ENCODE data around the gene ASF1B.

Gene ASF1B

DNA sequence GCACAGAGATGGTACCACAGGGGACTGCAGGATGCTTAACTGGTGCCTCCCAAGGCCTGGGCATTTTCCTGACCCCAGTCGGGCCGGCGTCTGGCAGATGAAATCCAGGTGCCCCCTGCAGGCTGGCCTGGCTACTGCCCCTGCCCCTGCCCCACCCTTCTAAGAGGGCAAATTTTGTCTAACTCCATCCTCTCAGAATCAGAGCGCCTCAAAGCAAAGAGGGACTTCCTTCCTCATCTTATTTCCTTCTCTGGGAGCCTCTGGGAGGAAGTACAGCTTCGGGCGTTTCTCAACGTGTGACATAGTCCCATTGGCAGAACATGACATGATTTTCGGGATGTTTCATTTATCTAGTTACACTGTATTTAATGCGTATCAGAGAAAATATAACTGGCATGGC, 21.5 kb downstream of the ASF1B start:
- Histone ChIP-seq H3K4me1 (peaks cover 66 to 79% (median 74%) of the 10 kb centered on the region in 10 experiments), H3K9me3 (replicated peaks in 1 of 11) (no peaks in the 10 kb centered on the region), H3K27me3 (no peaks in the 10 kb centered on the region), H4K20me1 (peaks cover 15 to 69% (median 47%) of the 10 kb centered on the region in 11 experiments; a peak in 20 of 22 replicates), H3K4me2 (peak overlapping the region; percentile 87 to 100 (median 98)), H3K27ac (peak overlapping the region in 10 of 11 experiments; percentile 26 to 93 (median 64); a peak in 19 of 22 replicates), H3K4me3 (peak overlapping the region in 7 of 10 experiments; percentile 19 to 97 (median 93); a peak in 10 of 20 replicates), H3K36me3 (peaks cover 0 to 26% (median 8%) of the 10 kb centered on the region in 11 experiments; a peak in 14 of 22 replicates), H3K9ac (peak overlapping the region in 10 of 11 experiments; percentile 29 to 96 (median 86); a peak in 15 of 22 replicates)
- no peak for TF ChIP-seq Cebpa-rat (IDR thresholded peaks at IDR 0.05)

DNA sequence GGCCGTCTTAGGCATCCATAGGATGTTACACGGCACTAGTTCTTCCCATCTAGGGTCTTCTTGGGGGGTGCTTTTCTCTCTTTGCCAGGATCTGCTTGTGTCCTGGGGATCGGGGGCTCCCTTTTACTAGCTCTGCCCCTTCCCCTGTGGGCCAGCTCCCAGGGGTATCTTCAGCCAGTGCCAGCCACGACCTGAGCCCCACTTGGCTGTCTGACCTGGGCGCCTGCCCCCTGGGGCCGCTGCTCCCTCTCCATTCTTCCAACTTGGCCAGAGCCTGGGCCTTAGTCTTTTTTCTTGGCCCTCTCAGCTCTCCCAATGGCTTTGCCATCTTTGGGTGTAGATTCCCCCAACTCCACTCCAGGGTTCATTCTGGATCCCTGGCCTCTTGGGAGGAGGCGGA, 21.9 kb downstream of the ASF1B start:
- Histone ChIP-seq H3K4me2 (peak overlapping the region; percentile 87 to 100 (median 98)), H3K9ac (peak overlapping the region in 9 of 11 experiments; percentile 3 to 61 (median 45); a peak in 11 of 22 replicates), H3K4me3 (peak overlapping the region in 3 of 10 experiments; percentile 13 to 92 (median 19); a peak in 3 of 20 replicates), H3K27ac (peak overlapping the region in 10 of 11 experiments; percentile 26 to 93 (median 61); a peak in 17 of 22 replicates), H3K9me3 (replicated peaks in 1 of 11) (no peaks in the 10 kb centered on the region), H4K20me1 (peaks cover 16 to 70% (median 50%) of the 10 kb centered on the region in 11 experiments; a peak in 20 of 22 replicates), H3K27me3 (no peaks in the 10 kb centered on the region), H3K4me1 (peaks cover 62 to 75% (median 70%) of the 10 kb centered on the region in 10 experiments), H3K36me3 (peaks cover 0 to 22% (median 6%) of the 10 kb centered on the region in 11 experiments; a peak in 10 of 22 replicates)
- TF ChIP-seq Cebpa-rat (IDR thresholded peaks at IDR 0.05) = no peak

DNA sequence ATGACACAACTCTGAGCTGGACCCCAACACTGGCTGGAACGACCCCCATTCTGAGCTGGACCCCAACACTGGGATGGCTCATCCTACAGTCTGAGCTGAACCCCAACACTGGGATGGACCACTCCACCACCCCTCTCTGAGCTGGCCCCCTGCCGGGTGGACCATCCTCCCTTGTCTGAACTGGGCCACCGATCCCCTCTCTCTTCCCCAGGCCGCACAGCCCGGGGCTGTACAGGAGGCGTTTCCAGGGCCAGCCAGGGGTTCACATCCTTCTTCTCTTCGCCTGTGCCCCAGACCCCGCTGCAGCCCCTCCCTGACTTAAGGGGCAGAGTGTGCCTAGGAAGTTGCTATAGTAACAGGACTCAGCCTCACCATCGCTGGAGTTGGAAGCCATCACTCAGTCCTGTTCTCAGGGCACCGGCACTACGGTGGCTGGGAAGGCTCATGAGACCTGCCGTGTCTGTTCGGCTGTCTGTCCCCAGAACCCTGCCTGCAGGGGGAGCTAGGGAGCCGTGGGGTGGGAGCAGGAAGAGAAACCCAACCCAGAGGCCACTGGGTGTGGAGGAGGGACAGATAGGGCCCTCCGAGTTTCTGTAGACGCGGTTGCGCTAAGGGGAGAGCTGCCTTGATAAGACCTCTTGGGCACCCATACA, 22.5 kb downstream of the ASF1B start:
- no peak for TF ChIP-seq Cebpa-rat (IDR thresholded peaks at IDR 0.05)
- Histone ChIP-seq H3K4me1 (peaks cover 57 to 69% (median 64%) of the 10 kb centered on the region in 10 experiments), H3K9ac (peak overlapping the region in 9 of 11 experiments; percentile 24 to 66 (median 52); a peak in 16 of 22 replicates), H3K27me3 (no peaks in the 10 kb centered on the region), H4K20me1 (peaks cover 19 to 75% (median 52%) of the 10 kb centered on the region in 11 experiments; a peak in 20 of 22 replicates), H3K4me3 (no peak overlapping the region), H3K36me3 (peaks cover 0 to 27% (median 8%) of the 10 kb centered on the region in 11 experiments; a peak in 11 of 22 replicates), H3K9me3 (replicated peaks in 1 of 11) (no peaks in the 10 kb centered on the region), H3K4me2 (peak overlapping the region; percentile 87 to 100 (median 98)), H3K27ac (peak overlapping the region in 10 of 11 experiments; percentile 26 to 93 (median 61); a peak in 18 of 22 replicates)

GRCh38 chr19:14112809-14113385, 23.5 kb downstream of the ASF1B start:
- peak overlapping the region in 1 of 10 experiments; percentile 31; a peak in 2 of 20 replicates for H3K4me3 ChIP-seq
- H3K9ac ChIP-seq = peak overlapping the region; percentile 18 to 66 (median 48); a peak in 18 of 22 replicates
- TF ChIP-seq Cebpa-rat (IDR thresholded peaks at IDR 0.05) = no peak

DNA sequence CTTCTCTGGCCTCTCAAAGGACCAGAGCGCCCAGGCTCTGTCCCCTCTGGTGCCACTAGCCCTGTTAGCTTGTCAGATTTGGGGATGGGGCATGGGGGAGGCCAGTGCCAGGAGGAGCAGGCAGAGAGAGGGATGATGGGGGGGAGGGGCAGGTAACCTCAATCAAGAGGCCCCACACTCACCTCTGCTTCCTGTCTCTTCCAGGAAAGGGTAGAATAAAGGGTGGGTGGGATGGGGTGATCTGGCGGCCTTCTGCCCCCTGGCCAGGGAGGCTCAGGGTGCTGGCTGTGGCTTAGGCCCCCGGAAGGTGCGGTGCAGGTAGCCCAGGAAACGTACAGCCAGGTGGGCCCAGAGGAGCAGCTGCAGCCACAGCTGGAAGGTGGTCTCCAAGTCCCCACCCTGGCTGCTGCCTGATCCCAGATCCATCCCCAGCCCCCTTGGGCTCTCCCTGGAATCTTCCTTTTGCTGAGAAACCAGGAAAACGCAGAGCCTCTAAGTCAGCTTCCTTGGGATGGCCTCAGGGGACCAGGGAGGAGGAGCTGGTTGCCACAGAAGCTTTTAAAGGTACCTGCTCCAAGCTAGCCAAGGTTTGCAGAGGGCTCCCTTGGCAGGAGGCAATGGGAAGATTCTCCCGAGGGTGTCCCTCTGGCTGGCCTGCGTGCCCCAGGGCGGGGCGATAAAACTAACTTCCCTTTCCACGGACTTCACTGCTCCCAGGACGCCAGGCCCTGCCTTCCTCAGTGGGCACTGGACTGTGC, 24.2 kb downstream of the ASF1B start:
- Histone ChIP-seq H3K4me2 (peak overlapping the region; percentile 43 to 100 (median 95)), H4K20me1 (peaks cover 31 to 86% (median 64%) of the 10 kb centered on the region in 11 experiments; a peak in 20 of 22 replicates), H3K9me3 (replicated peaks in 1 of 11) (no peaks in the 10 kb centered on the region), H3K4me1 (peaks cover 49 to 62% (median 56%) of the 10 kb centered on the region in 10 experiments), H3K4me3 (peak overlapping the region in 1 of 10 experiments; percentile 31; a peak in 2 of 20 replicates), H3K27me3 (no peaks in the 10 kb centered on the region), H3K36me3 (peaks cover 0 to 44% (median 18%) of the 10 kb centered on the region in 11 experiments; a peak in 20 of 22 replicates), H3K27ac (peak overlapping the region; percentile 19 to 93 (median 47); a peak in 17 of 22 replicates), H3K9ac (peak overlapping the region in 10 of 11 experiments; percentile 24 to 66 (median 48); a peak in 15 of 22 replicates)
- TF ChIP-seq Cebpa-rat (IDR thresholded peaks at IDR 0.05) = no peak

More at GRCh38 chr19:14112809-14113385, 23.5 kb downstream of the ASF1B start:
- Histone ChIP-seq H3K4me2 (peak overlapping the region; percentile 43 to 100 (median 95)), H4K20me1 (peaks cover 24 to 80% (median 58%) of the 10 kb centered on the region in 11 experiments; a peak in 20 of 22 replicates), H3K27ac (peak overlapping the region; percentile 19 to 93 (median 47); a peak in 19 of 22 replicates), H3K36me3 (peaks cover 0 to 37% (median 11%) of the 10 kb centered on the region in 11 experiments; a peak in 17 of 22 replicates), H3K4me1 (peaks cover 49 to 62% (median 56%) of the 10 kb centered on the region in 10 experiments), H3K27me3 (no peaks in the 10 kb centered on the region), H3K9me3 (replicated peaks in 1 of 11) (no peaks in the 10 kb centered on the region)

- TF ChIP-seq Cebpa-rat (IDR thresholded peaks at IDR 0.05) = no peak
- Histone ChIP-seq H4K20me1 (peaks cover 32 to 86% (median 64%) of the 10 kb centered on the region in 11 experiments; a peak in 20 of 22 replicates), H3K4me1 (peaks cover 42 to 59% (median 53%) of the 10 kb centered on the region in 10 experiments), H3K36me3 (peaks cover 3 to 51% (median 25%) of the 10 kb centered on the region in 11 experiments; a peak in 20 of 22 replicates), H3K4me2 (no peak overlapping the region), H3K27ac (no peak overlapping the region), H3K27me3 (no peaks in the 10 kb centered on the region), H3K4me3 (no peak overlapping the region), H3K9me3 (replicated peaks in 1 of 11) (no peaks in the 10 kb centered on the region), H3K9ac (0 out of 22 replicates have a peak overlapping the region, but pooled peaks of 1 of the 11 experiments have one; percentile 29)
Observed at GRCh38 chr19:14111486-14111885, 24.9 kb downstream of the ASF1B start.

- Histone ChIP-seq H3K27me3 (no peaks in the 10 kb centered on the region), H3K4me2 (no peak overlapping the region), H3K9me3 (replicated peaks in 1 of 11) (no peaks in the 10 kb centered on the region), H3K9ac (no peak overlapping the region), H3K4me3 (no peak overlapping the region), H3K27ac (no peak overlapping the region), H3K4me1 (peaks cover 34 to 50% (median 44%) of the 10 kb centered on the region in 10 experiments), H3K36me3 (peaks cover 12 to 60% (median 33%) of the 10 kb centered on the region in 11 experiments; a peak in 21 of 22 replicates), H4K20me1 (peaks cover 32 to 85% (median 64%) of the 10 kb centered on the region in 11 experiments; a peak in 20 of 22 replicates)
- TF ChIP-seq Cebpa-rat (IDR thresholded peaks at IDR 0.05) = no peak
Observed at GRCh38 chr19:14110650-14111049, 25.7 kb downstream of the ASF1B start.

Data from BLaER1 treated with 17β-estradiol and CSF1 and Interleukin-3, amounts not matched to agents 10 nM and 100 nM (cell line).